Cerebellar cortex (tissue), 1 donor: ENCODE data around the gene ELL.

Experiments used
- DNase-seq: peaks from one replicate; pipeline ENCODE4 v3.0.0-alpha.2; 2015; ENCODE audit warnings: low spot score

ELL gene

DNA sequence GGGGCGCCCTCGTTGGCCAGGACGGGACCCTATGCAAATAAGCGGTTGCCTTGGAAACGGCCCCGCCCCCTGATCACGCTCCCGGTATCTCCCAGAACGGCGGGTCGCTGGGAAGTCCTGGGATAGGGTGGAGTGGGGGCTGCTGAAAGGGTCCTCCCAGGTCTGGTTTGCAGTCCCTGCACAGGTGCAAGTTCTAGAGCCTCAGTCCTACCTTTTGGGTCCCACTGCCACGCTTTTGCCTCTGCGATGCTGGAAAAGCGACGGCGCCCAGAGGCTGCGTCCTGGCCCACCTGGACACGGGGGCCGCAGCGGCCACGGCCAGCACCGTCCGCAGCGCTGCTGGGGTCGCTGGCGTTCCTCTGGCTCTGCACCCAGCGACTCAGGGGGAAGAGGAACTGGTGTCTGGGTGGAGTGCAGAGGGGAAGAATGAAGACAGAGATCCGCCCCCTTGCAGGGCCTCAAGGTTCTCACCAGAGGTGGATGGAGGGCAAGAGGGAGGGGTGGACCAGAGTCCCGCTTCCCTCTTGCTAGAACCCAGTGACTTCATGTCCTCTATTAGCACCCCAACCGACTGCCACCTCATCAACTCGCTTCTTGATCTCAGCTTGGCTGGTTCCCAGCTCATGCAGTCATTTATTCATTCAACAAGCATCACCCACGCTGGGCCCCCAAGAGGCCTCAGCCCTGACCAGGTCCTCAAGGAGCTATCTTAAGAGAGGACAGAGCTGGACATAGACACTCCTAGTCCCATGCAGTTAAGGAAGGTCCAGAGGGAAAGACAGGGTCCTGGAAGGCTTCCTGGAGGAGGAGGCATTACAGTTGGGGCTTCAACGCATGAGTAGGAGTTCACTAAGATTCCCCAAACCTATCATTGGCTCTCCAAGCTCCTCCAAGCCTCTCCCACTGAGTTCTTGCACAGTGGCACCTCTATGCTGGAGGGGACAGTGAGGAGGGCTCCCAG lies 124.3 kb downstream of the ELL start, which contains the start of gene LRRC25:
Gene LRRC25, minus strand, starts transcription at position 381 of the 961 bp plus-strand sequence. CDS start 659 bp downstream, outside the sequence.
- DNase-seq: no peak

DNA sequence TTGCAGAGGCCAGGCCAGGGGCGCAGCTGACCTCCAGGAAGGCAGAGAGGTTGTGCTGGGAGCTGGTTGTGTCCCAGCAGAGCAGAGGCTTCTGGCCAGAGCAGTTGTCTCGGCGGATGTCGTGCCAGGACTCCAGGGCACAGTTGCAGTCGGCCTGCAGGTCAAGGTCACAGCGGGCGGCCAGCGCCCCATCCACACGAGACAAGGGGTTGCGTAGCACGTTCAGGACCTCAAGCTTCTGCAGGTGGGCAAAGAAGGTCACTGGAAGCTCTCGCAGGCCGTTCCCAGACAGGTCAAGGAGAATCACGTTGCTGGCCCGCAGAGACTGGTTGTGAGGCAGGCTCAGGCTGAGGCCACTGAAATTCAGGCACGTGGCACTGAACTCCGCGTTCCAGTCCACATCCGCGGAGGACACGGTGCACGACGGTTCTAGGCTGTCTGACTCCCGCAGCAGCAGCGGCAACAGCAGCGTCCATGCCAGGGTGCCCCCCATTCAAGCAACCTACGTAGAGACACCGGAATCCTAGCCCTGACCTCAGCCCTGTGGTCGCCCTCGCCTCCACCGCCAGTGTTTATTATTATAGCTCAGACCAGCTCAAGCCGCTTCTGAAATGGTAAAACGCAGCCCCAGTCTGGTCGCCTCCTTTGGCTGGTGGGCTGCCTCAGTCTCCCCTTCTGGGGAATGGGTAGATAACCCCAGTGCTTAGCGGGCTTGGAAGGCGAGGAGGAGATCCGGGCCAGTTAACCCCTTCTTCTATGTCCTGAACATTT lies 125.2 kb downstream of the ELL start:
- no peak for DNase-seq

DNA sequence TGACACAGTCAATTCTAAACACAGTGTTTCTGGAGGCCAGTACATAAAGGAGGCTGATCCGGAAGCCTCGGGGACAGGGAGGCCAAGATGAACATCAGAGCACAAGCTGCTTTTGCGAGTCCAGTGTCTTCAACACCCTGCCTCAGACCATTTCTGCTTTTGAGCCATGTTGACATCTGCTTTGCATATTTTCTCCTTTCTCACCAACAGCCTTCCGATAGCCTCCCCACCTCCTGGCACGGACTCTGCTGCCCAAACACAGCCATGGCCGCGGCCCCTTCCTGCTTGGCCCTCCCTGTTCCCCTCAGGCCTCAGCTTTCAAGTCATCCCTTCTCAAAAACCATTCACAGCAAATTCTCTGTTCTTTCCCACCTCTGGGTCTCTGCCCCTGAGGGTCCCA lies 128.0 kb downstream of the ELL start:
- DNase-seq: no peak

DNA sequence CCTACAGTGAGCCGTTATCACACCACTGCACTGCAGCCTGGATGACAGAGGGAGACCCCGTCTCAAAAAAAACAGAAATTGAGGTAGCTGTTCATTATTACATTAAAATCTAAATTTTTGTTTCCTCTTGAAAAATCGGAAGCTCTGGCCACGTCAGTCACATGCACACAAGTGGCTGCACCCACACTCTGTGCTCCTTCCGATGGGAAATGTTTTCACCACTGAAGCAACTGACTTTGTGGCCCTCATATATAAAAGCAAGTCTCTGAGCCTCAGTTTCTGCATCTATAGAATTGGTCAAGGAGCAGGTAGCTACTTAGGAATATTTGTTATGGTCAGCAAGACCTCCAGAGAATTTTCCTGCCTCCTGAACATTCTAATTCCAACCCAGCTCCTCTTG lies 128.9 kb downstream of the ELL start:
- no peak for DNase-seq
